ENCODE measurements around the gene RCC1.
"Not testable (repeated sequence)": the region's sequence is repeated elsewhere in the genome, so short reads cannot be mapped to it uniquely, and the experiment has no call there.

RCC1 gene

GRCh38 chr1:28512058-28512611 lies 6.3 kb downstream of the RCC1 start:
- DNase-seq (ENCODE audit: low read depth): no peak

- DNase-seq (ENCODE audit: low read depth): not testable (repeated sequence)
Measured at GRCh38 chr1:28514445-28514933, 8.6 kb downstream of the RCC1 start.

GRCh38 chr1:28516518-28516956 lies 10.7 kb downstream of the RCC1 start:
- DNase-seq (ENCODE audit: low read depth): no peak

GRCh38 chr1:28517649-28517999 lies 11.8 kb downstream of the RCC1 start:
- no peak for DNase-seq (ENCODE audit: low read depth)

- DNase-seq (ENCODE audit: low read depth): peak; percentile 79
Measured at GRCh38 chr1:28518000-28518744, 12.3 kb downstream of the RCC1 start.

GRCh38 chr1:28518745-28519341 lies 13.0 kb downstream of the RCC1 start:
- no peak for DNase-seq (ENCODE audit: low read depth)

- DNase-seq (ENCODE audit: low read depth): no peak
Measured at GRCh38 chr1:28519946-28520725, 14.3 kb downstream of the RCC1 start.

- not testable (repeated sequence) for DNase-seq (ENCODE audit: low read depth)
Measured at GRCh38 chr1:28520796-28521195, 15.0 kb downstream of the RCC1 start.

GRCh38 chr1:28521502-28522164 lies 15.8 kb downstream of the RCC1 start:
- DNase-seq (ENCODE audit: low read depth): no peak

GRCh38 chr1:28522537-28522936 lies 16.7 kb downstream of the RCC1 start:
- DNase-seq (ENCODE audit: low read depth): not testable (repeated sequence)

- not testable (repeated sequence) for DNase-seq (ENCODE audit: low read depth)
Measured at GRCh38 chr1:28525002-28525642, 19.3 kb downstream of the RCC1 start.

GRCh38 chr1:28526886-28527285 lies 21.0 kb downstream of the RCC1 start:
- DNase-seq (ENCODE audit: low read depth): no peak

- no peak for DNase-seq (ENCODE audit: low read depth)
Measured at GRCh38 chr1:28530456-28530855, 24.6 kb downstream of the RCC1 start.

GRCh38 chr1:28534671-28535070 lies 28.8 kb downstream of the RCC1 start:
- DNase-seq (ENCODE audit: low read depth): no peak

- no peak for DNase-seq (ENCODE audit: low read depth)
Measured at GRCh38 chr1:28535180-28535579, 29.3 kb downstream of the RCC1 start.

GRCh38 chr1:28537457-28538199 lies 31.8 kb downstream of the RCC1 start:
- no peak for DNase-seq (ENCODE audit: low read depth)

- no peak for DNase-seq (ENCODE audit: low read depth)
Measured at GRCh38 chr1:28538286-28538685, 32.4 kb downstream of the RCC1 start.

- no peak for DNase-seq (ENCODE audit: low read depth)
Measured at GRCh38 chr1:28540651-28541050, 34.8 kb downstream of the RCC1 start.

GRCh38 chr1:28541414-28542015 lies 35.7 kb downstream of the RCC1 start:
- DNase-seq (ENCODE audit: low read depth): not testable (repeated sequence)

GRCh38 chr1:28545246-28545628 lies 39.4 kb downstream of the RCC1 start:
- DNase-seq (ENCODE audit: low read depth): no peak

Measured in stimulated activated CD8-positive, alpha-beta memory T cell treated with anti-CD3 and anti-CD28 coated beads, Interleukin-12 subunit alpha, Interleukin-12 subunit beta, amount 100 ng/mL, for 1 hour (primary cell).